ENCODE measurements around the gene PPAT.

PPAT gene

GRCh38 chr4:56433280-56433679, 2.1 kb downstream of the PPAT start:
- DNase-seq, result no peak

GRCh38 chr4:56430203-56430602, 5.2 kb downstream of the PPAT start:
- DNase-seq, result no peak

GRCh38 chr4:56427179-56427578, 8.2 kb downstream of the PPAT start:
- DNase-seq, result no peak

GRCh38 chr4:56426273-56426672, 9.1 kb downstream of the PPAT start:
- no peak for DNase-seq

GRCh38 chr4:56425518-56425917, 9.9 kb downstream of the PPAT start:
- no peak for DNase-seq

- DNase-seq, result peak; percentile 25
These were observed 10.5 kb downstream of the PPAT start for GRCh38 chr4:56424697-56425514.

GRCh38 chr4:56424176-56424575, 11.2 kb downstream of the PPAT start:
- DNase-seq, result no peak

- no peak for DNase-seq
These were observed 18.0 kb downstream of the PPAT start for GRCh38 chr4:56417396-56417795.

GRCh38 chr4:56416349-56416748, 19.1 kb downstream of the PPAT start:
- DNase-seq, result no peak

GRCh38 chr4:56414135-56414670, 21.2 kb downstream of the PPAT start:
- DNase-seq, result no peak

GRCh38 chr4:56410247-56411062, 25.0 kb downstream of the PPAT start:
- peak; percentile 81 for DNase-seq

GRCh38 chr4:56409511-56410090, 25.8 kb downstream of the PPAT start:
- DNase-seq, result no peak

- no peak for DNase-seq
These were observed 26.4 kb downstream of the PPAT start for GRCh38 chr4:56408978-56409377.

- no peak for DNase-seq
These were observed 29.3 kb downstream of the PPAT start for GRCh38 chr4:56406151-56406550.

- DNase-seq, result no peak
These were observed 30.4 kb downstream of the PPAT start for GRCh38 chr4:56405016-56405415.

- DNase-seq, result no peak
These were observed 34.9 kb downstream of the PPAT start for GRCh38 chr4:56400560-56400959.

GRCh38 chr4:56391270-56391669, 44.1 kb downstream of the PPAT start:
- no peak for DNase-seq

GRCh38 chr4:56389558-56389957, 45.9 kb downstream of the PPAT start:
- DNase-seq, result no peak

- DNase-seq, result no peak
These were observed 47.1 kb downstream of the PPAT start for GRCh38 chr4:56388306-56388705.

- peak; percentile 98 for DNase-seq
These were observed 48.1 kb downstream of the PPAT start, which contains the start of gene AASDH for GRCh38 chr4:56387023-56388001. Gene AASDH, minus strand, starts transcription at chr4:56387491. Its CDS starts 3,192 bp downstream, at chr4:56384299.

GRCh38 chr4:56386091-56386490, 49.3 kb downstream of the PPAT start:
- no peak for DNase-seq

- DNase-seq, result no peak
These were observed 60.0 kb downstream of the PPAT start for GRCh38 chr4:56375458-56375857.
